SK-N-SH (cell line): ENCODE results near the gene ARID1A. TPM values are rescaled to one million over a fixed set of nuclear protein-coding genes. Genes with fewer than 3 reads are reported as not detected.
A peak's percentile ranks its signal among the peaks of the same experiment; 100 is the strongest.

Source experiments
- CTCF ChIA-PET: fragments of 300-600, 350-600 bp; formaldehyde crosslinking; extraction: SDS; loops from one replicate; lab custom pipeline; 2021; lab: Yijun Ruan, JAX
- POLR2A ChIA-PET: fragments of 350-600 bp; sonication (Branson Sonifier 250); formaldehyde crosslinking; extraction: SDS; loops from one replicate; lab custom pipeline; 2020; ENCODE audit warnings: antibody characterized with exemption, inconsistent platforms; lab: Yijun Ruan, JAX
- DNase-seq: peaks from one replicate; pipeline ENCODE4 v3.0.0; 2012
- H2AFZ ChIP-seq: fragments of 200-600 bp; sonication (generic); 2 replicates; pipeline ENCODE4 v1.8.1; 2016; ENCODE audit warnings: antibody characterized with exemption, mild to moderate bottlenecking, low read depth
- H3F3A ChIP-seq: fragments of 200-600 bp; sonication (generic); replicated peaks from 2 replicates; pipeline ENCODE3; 2016; ENCODE audit warnings: antibody characterized with exemption, mild to moderate bottlenecking; ENCODE audit not compliant: insufficient read depth
- H3K27ac ChIP-seq, 2 experiments: fragments of 200-500 bp in 1 of 2; fragments of 200-600 bp in 1 of 2; sonication (Bioruptor generic) in 1 of 2; sonication (generic), shearing (Covaris generic) in 1 of 2; 2 replicates each; pipeline versions ENCODE4 v1.5.1 to v1.6.1; 2014 to 2016; ENCODE audit warnings: low read depth in 2 of 2, inconsistent platforms in 1 of 2, low read length in 1 of 2, mild to moderate bottlenecking in 1 of 2, mixed read lengths in 1 of 2
- H3K27me3 ChIP-seq: fragments of 200-600 bp; sonication (generic), shearing (Covaris generic); 2 replicates; pipeline ENCODE4 v1.6.1; 2016; ENCODE audit warnings: mixed run types; ENCODE audit not compliant: insufficient read depth
- H3K36me3 ChIP-seq, 2 experiments: fragments of 200-500 bp in 1 of 2; fragments of 200-600 bp in 1 of 2; sonication (Bioruptor generic) in 1 of 2; sonication (generic) in 1 of 2; replicated peaks in 1 of 2; 2 replicates each; pipeline versions ENCODE3 to v1.5.1; 2014 to 2016; ENCODE audit warnings: low read length in 1 of 2, mild to moderate bottlenecking in 1 of 2; ENCODE audit not compliant: insufficient read depth in 2 of 2, control insufficient read depth in 1 of 2
- H3K4me1 ChIP-seq, 2 experiments: fragments of 200-500 bp in 1 of 2; fragments of 200-600 bp in 1 of 2; sonication (Bioruptor generic) in 1 of 2; sonication (generic), shearing (Covaris generic) in 1 of 2; 2 replicates each; pipeline versions ENCODE4 v1.5.1 to v1.6.1; 2014 to 2016; ENCODE audit warnings: low read depth in 1 of 2, low read length in 1 of 2, mixed run types in 1 of 2; ENCODE audit not compliant: insufficient read depth in 2 of 2, control insufficient read depth in 1 of 2
- H3K4me2 ChIP-seq: fragments of 200-600 bp; sonication (generic), shearing (Covaris generic); 2 replicates; pipeline ENCODE4 v1.6.1; 2017; ENCODE audit warnings: mixed run types
- H3K4me3 ChIP-seq, 2 experiments: fragments of 200-500 bp in 1 of 2; fragments of 200-600 bp in 1 of 2; sonication (Bioruptor generic) in 1 of 2; sonication (generic), shearing (Covaris generic) in 1 of 2; 2 replicates each; pipeline versions ENCODE4 v1.5.1 to v1.8.1; 2014 to 2016; ENCODE audit warnings: low read depth in 2 of 2, inconsistent platforms in 1 of 2, low read length in 1 of 2, mild to moderate bottlenecking in 1 of 2, mixed read lengths in 1 of 2, moderate library complexity in 1 of 2
- H3K79me2 ChIP-seq: fragments of 200-600 bp; sonication (generic); 2 replicates; pipeline ENCODE4 v1.8.1; 2017; ENCODE audit warnings: mild to moderate bottlenecking; ENCODE audit not compliant: insufficient read depth
- H3K9ac ChIP-seq: fragments of 200-600 bp; sonication (generic); 2 replicates; pipeline ENCODE4 v1.6.1; 2017; ENCODE audit warnings: mixed run types
- H3K9me2 ChIP-seq: fragments of 200-600 bp; sonication (generic); 2 replicates; pipeline ENCODE4 v1.6.1; 2017; ENCODE audit warnings: mixed run types
- H3K9me3 ChIP-seq: fragments of 200-600 bp; sonication (generic); 2 replicates; pipeline ENCODE4 v1.6.1; 2017; ENCODE audit warnings: mixed run types, mild to moderate bottlenecking, moderate library complexity
- H4K20me1 ChIP-seq: fragments of 200-600 bp; sonication (generic); 2 replicates; pipeline ENCODE4 v1.6.1; 2017; ENCODE audit warnings: mild to moderate bottlenecking, mixed run types; ENCODE audit not compliant: insufficient read depth
- CHD2 ChIP-seq: fragments of 150-350 bp; IDR thresholded peaks from 2 replicates; pipeline ENCODE4 v1.6.1; 2018; ENCODE audit warnings: low read length; ENCODE audit not compliant: partially characterized antibody
- EP300 ChIP-seq, 2 experiments: IDR thresholded peaks; 2 replicates each; pipeline versions ENCODE4 v1.4.0 to v1.6.1; 2012; ENCODE audit warnings: borderline replicate concordance in 1 of 2, low read depth in 1 of 2, low read length in 1 of 2
- FOSL2 ChIP-seq: IDR thresholded peaks from 2 replicates; pipeline ENCODE4 v1.4.0; 2012; ENCODE audit warnings: low read depth, mild to moderate bottlenecking, moderate library complexity, borderline replicate concordance
- MXI1 ChIP-seq: IDR thresholded peaks from 2 replicates; pipeline ENCODE4 v1.6.1; 2012; ENCODE audit warnings: mild to moderate bottlenecking, low read depth, low read length, improper control_type of control experiment
- POLR2AphosphoS5 ChIP-seq: IDR thresholded peaks from 2 replicates; pipeline ENCODE4 v1.6.1; 2012; ENCODE audit warnings: low read depth, low read length
- RAD21 ChIP-seq: IDR thresholded peaks from 2 replicates; pipeline ENCODE4 v1.6.1; 2012; ENCODE audit warnings: mild to moderate bottlenecking, low read length
- SIN3A ChIP-seq: IDR thresholded peaks from 2 replicates; pipeline ENCODE4 v1.6.1; 2012; ENCODE audit warnings: low read depth, mild to moderate bottlenecking, low read length, moderate library complexity, borderline replicate concordance
- TCF12 ChIP-seq: IDR thresholded peaks from 2 replicates; pipeline ENCODE4 v1.4.0; 2012
- YY1 ChIP-seq: IDR thresholded peaks from 2 replicates; pipeline ENCODE4 v1.4.0; 2012; ENCODE audit warnings: low read depth, mild to moderate bottlenecking
- WGBS: methylation state at CpG from one replicate; pipeline ENCODE4 v1.1.6; 2017; ENCODE audit warnings: low lambda C conversion rate; 5-methylcytosine and 5-hydroxymethylcytosine counted together
- polyA plus RNA-seq, 3 experiments: library from polyadenylated mRNA; depleted of rRNA; stranded (reverse); fragments of >200 nt; gene quantifications; 2 replicates each; pipeline ENCODE4 v1.2.3, GENCODE V29; 2012
- TF ChIP-seq, protein P1 (sequence below): IDR thresholded peaks from 2 replicates; pipeline ENCODE4; 2012
- TF ChIP-seq, protein P2 (sequence below): IDR thresholded peaks from 2 replicates; pipeline ENCODE4 v1.6.1; 2012; ENCODE audit warnings: mild to moderate bottlenecking, low read depth, low read length, moderate library complexity
- TF ChIP-seq, protein P3 (sequence below): IDR thresholded peaks from 2 replicates; pipeline ENCODE4 v1.4.0; 2012; ENCODE audit warnings: low read depth, borderline replicate concordance
- TF ChIP-seq, protein P4 (sequence below): fragments of 150-350 bp; IDR thresholded peaks from 2 replicates; pipeline ENCODE4 v1.6.1; 2017; ENCODE audit warnings: antibody characterized with exemption, low read length, low read depth, borderline replicate concordance

The ARID1A gene
- polyA plus RNA-seq, 1 of the 3 experiments (the other 2 are of a cell fraction) = 26.5 TPM

DNA sequence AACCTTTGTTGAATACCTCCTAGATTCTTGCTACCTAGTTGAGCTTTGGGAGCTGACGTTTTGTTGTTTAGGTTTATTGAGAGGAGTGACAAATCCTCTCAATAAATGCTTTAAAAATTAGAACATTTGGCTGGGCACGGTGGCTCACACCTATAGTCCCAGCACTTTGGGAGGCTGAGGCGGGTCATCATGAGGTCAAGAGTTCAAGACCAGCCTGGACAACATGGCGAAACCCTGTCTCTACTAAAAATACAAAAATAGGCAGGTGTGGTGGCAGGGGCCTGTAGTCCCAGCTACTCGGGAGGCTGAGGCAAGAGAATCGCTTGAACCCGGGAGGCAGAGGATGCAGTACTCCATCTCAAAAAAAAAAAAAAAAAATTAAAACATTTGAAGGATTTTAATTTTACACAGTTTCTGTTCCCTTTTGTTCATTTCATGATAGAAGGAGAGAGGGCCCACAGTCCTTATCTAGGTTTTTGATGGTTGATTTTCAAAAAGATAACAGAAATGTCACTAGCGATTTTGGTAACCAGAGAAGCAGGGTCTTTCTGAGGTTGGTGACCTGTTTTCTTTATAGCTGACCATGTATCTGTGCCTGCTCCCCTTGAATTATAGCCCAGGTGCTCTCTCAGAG lies 47.7 kb downstream of the ARID1A start:
- H3K4me2 ChIP-seq = peak overlapping the region; percentile 58
- H3K9me2 ChIP-seq = no peaks in the 10 kb centered on the region
- peaks cover 12 to 26% of the 10 kb centered on the region in 2 experiments; a peak in 3 of 4 replicates for H3K4me1 ChIP-seq
- TF ChIP-seq TCF12 = no peak
- TF ChIP-seq, protein P1, sequence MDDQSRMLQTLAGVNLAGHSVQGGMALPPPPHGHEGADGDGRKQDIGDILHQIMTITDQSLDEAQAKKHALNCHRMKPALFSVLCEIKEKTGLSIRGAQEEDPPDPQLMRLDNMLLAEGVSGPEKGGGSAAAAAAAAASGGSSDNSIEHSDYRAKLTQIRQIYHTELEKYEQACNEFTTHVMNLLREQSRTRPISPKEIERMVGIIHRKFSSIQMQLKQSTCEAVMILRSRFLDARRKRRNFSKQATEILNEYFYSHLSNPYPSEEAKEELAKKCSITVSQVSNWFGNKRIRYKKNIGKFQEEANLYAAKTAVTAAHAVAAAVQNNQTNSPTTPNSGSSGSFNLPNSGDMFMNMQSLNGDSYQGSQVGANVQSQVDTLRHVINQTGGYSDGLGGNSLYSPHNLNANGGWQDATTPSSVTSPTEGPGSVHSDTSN = no peak
- H3K79me2 ChIP-seq = peaks cover 90% of the 10 kb centered on the region
- H2AFZ ChIP-seq = no peak overlapping the region
- H3K9ac ChIP-seq = no peak overlapping the region
- 87% methylated on average over 8 of the region's 8 CpGs for WGBS
- H3K36me3 ChIP-seq = peaks cover 48 to 58% of the 10 kb centered on the region in 2 experiments
- peak overlapping the region; percentile 83 to 90 for H3K27ac ChIP-seq
- no peak for DNase-seq
- POLR2A ChIA-PET = interaction anchor here (0.6 kb wide), 1 partner anchor 9 kb away, joined by 6 read pairs; no protein-coding TSS in a partner anchor
- CTCF ChIA-PET = interaction anchor here (1.3 to 1.5 kb wide), 2 partner anchors 15 to 20 kb away, joined by 3 to 4 read pairs; no protein-coding TSS in a partner anchor
- H3K9me3 ChIP-seq = no peaks in the 10 kb centered on the region
- H3K4me3 ChIP-seq = no peak overlapping the region
- H3K27me3 ChIP-seq = no peaks in the 10 kb centered on the region
- H3F3A ChIP-seq = peaks cover 42% of the 10 kb centered on the region
- H4K20me1 ChIP-seq = peaks cover 15% of the 10 kb centered on the region

DNA sequence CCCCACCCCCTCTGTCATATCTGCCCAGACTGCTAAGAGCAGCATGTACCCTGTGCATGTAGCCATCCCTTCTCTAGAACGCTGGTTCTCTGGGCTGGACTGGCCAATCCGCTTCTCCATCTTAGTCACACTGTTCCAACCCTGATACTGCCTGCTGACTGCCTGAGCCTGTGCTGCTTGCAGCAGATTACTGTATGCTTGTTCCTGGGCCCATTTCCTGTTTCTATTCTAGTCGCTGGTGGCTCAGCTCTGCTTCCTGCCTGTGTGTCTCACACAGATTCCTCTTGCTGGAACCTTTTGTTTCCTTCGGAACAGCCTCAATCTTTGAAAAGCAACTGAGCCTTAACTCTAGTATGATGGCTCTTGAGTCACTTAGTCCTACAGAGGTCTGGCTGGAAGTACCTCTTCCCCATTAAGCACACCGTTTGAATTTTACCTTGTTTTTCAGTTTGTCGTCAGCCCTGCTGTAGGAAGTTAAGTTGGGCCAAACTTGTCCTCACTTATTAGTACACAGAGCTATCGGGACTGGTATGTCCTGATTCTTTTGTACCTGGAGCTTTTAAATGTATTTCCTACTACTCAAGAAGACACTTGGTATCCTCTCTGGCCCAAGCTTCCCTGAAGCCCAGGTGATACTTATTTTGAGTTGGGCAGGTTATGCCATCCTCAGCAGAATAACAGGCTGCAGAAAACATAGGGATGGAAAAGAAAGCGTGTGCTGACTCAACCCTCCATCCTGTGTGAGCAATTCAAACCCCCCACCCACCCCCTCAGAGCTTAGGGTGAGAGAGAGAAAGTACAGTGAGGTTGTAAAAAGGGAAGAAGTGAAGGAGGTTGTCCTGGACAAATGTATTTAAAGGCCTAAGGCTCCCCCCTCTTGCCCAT lies 48.5 kb downstream of the ARID1A start:
- H3F3A ChIP-seq = peaks cover 42% of the 10 kb centered on the region
- H3K4me3 ChIP-seq = peak overlapping the region in 1 of 2 experiments; percentile 20; a peak in 1 of 4 replicates
- H4K20me1 ChIP-seq = peaks cover 12% of the 10 kb centered on the region
- peak overlapping the region; percentile 83 to 90 for H3K27ac ChIP-seq
- H3K9me2 ChIP-seq = no peaks in the 10 kb centered on the region
- peak; percentile 34 for DNase-seq
- peaks cover 90% of the 10 kb centered on the region for H3K79me2 ChIP-seq
- no peaks in the 10 kb centered on the region for H3K27me3 ChIP-seq
- CTCF ChIA-PET = interaction anchor here (0.6 to 2.1 kb wide), 4 partner anchors 10 to 142 kb away, joined by 3 to 7 read pairs (median 4); no protein-coding TSS in a partner anchor
- POLR2A ChIA-PET = no interaction called here
- no peak overlapping the region for H2AFZ ChIP-seq
- H3K4me2 ChIP-seq = peak overlapping the region; percentile 58
- H3K4me1 ChIP-seq = peaks cover 15 to 26% of the 10 kb centered on the region in 2 experiments; a peak in 3 of 4 replicates
- H3K9me3 ChIP-seq = no peaks in the 10 kb centered on the region
- H3K9ac ChIP-seq = peak overlapping the region; percentile 49; the same call in 1 of the 2 replicates
- WGBS = 27% methylated on average over 8 of the region's 8 CpGs
- H3K36me3 ChIP-seq = peaks cover 46 to 58% of the 10 kb centered on the region in 2 experiments
- no peak for TF ChIP-seq MXI1
- peak; percentile 53; the same call in 1 of the 2 replicates for TF ChIP-seq POLR2AphosphoS5
- TF ChIP-seq, protein P2, sequence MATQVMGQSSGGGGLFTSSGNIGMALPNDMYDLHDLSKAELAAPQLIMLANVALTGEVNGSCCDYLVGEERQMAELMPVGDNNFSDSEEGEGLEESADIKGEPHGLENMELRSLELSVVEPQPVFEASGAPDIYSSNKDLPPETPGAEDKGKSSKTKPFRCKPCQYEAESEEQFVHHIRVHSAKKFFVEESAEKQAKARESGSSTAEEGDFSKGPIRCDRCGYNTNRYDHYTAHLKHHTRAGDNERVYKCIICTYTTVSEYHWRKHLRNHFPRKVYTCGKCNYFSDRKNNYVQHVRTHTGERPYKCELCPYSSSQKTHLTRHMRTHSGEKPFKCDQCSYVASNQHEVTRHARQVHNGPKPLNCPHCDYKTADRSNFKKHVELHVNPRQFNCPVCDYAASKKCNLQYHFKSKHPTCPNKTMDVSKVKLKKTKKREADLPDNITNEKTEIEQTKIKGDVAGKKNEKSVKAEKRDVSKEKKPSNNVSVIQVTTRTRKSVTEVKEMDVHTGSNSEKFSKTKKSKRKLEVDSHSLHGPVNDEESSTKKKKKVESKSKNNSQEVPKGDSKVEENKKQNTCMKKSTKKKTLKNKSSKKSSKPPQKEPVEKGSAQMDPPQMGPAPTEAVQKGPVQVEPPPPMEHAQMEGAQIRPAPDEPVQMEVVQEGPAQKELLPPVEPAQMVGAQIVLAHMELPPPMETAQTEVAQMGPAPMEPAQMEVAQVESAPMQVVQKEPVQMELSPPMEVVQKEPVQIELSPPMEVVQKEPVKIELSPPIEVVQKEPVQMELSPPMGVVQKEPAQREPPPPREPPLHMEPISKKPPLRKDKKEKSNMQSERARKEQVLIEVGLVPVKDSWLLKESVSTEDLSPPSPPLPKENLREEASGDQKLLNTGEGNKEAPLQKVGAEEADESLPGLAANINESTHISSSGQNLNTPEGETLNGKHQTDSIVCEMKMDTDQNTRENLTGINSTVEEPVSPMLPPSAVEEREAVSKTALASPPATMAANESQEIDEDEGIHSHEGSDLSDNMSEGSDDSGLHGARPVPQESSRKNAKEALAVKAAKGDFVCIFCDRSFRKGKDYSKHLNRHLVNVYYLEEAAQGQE = peak; percentile 56; the same call in 1 of the 2 replicates
- peak; percentile 10 for TF ChIP-seq CHD2
- no peak; a peak in 1 of 4 replicates for TF ChIP-seq EP300 (IDR thresholded peaks at IDR 0.05; ENCODE audit: borderline replicate concordance in 1 of 2, low read depth in 1 of 2, low read length in 1 of 2)
- peak; percentile 57; the same call in 1 of the 2 replicates for TF ChIP-seq YY1
- TF ChIP-seq, protein P3, sequence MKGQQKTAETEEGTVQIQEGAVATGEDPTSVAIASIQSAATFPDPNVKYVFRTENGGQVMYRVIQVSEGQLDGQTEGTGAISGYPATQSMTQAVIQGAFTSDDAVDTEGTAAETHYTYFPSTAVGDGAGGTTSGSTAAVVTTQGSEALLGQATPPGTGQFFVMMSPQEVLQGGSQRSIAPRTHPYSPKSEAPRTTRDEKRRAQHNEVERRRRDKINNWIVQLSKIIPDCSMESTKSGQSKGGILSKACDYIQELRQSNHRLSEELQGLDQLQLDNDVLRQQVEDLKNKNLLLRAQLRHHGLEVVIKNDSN = peak; percentile 37; the same call in 1 of the 2 replicates
- TF ChIP-seq, protein P4, sequence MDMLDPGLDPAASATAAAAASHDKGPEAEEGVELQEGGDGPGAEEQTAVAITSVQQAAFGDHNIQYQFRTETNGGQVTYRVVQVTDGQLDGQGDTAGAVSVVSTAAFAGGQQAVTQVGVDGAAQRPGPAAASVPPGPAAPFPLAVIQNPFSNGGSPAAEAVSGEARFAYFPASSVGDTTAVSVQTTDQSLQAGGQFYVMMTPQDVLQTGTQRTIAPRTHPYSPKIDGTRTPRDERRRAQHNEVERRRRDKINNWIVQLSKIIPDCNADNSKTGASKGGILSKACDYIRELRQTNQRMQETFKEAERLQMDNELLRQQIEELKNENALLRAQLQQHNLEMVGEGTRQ = 0 out of 2 replicates have a peak, but pooled peaks have one; percentile 20
- TF ChIP-seq SIN3A = peak; percentile 79; the same call in 1 of the 2 replicates
- peak; percentile 11; the same call in 1 of the 2 replicates for TF ChIP-seq RAD21
- TF ChIP-seq, protein P1 = peak; percentile 56
- peak; percentile 60; the same call in 1 of the 2 replicates for TF ChIP-seq FOSL2
